ENCODE data around the gene CPA5.

The CPA5 gene

GRCh38 chr7:130332259-130333053 is 12.2 kb upstream of the CPA5 start:
- DNase-seq: no peak

GRCh38 chr7:130333832-130334231 is 10.8 kb upstream of the CPA5 start:
- no peak for DNase-seq

- no peak for DNase-seq
Observed at GRCh38 chr7:130334274-130334673, 10.3 kb upstream of the CPA5 start.

GRCh38 chr7:130337410-130337971 is 7.1 kb upstream of the CPA5 start:
- DNase-seq: no peak

- DNase-seq: no peak
Observed at GRCh38 chr7:130338233-130338632, 6.4 kb upstream of the CPA5 start.

GRCh38 chr7:130341882-130342281 is 2.7 kb upstream of the CPA5 start:
- DNase-seq: no peak

- no peak for DNase-seq
Observed at GRCh38 chr7:130342701-130343380, 1.8 kb upstream of the CPA5 start.

GRCh38 chr7:130345136-130345535 is 520 bp downstream of the CPA5 start:
- no peak for DNase-seq

GRCh38 chr7:130345725-130346124 is 1.1 kb downstream of the CPA5 start:
- no peak for DNase-seq

GRCh38 chr7:130346177-130346905 is 1.7 kb downstream of the CPA5 start:
- DNase-seq: no peak

- DNase-seq: no peak
Observed at GRCh38 chr7:130346941-130347340, 2.3 kb downstream of the CPA5 start.

GRCh38 chr7:130349911-130350782 is 5.5 kb downstream of the CPA5 start:
- no peak for DNase-seq

GRCh38 chr7:130350945-130351790 is 6.6 kb downstream of the CPA5 start:
- no peak for DNase-seq

- DNase-seq: no peak
Observed at GRCh38 chr7:130351791-130352090, 7.1 kb downstream of the CPA5 start.

GRCh38 chr7:130352194-130353074 is 7.8 kb downstream of the CPA5 start:
- no peak for DNase-seq

- no peak for DNase-seq
Observed at GRCh38 chr7:130353196-130353595, 8.6 kb downstream of the CPA5 start.

- no peak for DNase-seq
Observed at GRCh38 chr7:130356121-130356875, 11.7 kb downstream of the CPA5 start.

- no peak for DNase-seq
Observed at GRCh38 chr7:130356876-130357611, 12.4 kb downstream of the CPA5 start.

- DNase-seq: no peak
Observed at GRCh38 chr7:130358471-130358870, 13.9 kb downstream of the CPA5 start.
